ENCODE results near the gene TIMM13. TPM values are rescaled to one million over a fixed set of nuclear protein-coding genes. Genes with fewer than 3 reads are reported as not detected.

TIMM13 gene
- total RNA-seq, 1 experiment from 2014 or later = 81.8 TPM

DNA sequence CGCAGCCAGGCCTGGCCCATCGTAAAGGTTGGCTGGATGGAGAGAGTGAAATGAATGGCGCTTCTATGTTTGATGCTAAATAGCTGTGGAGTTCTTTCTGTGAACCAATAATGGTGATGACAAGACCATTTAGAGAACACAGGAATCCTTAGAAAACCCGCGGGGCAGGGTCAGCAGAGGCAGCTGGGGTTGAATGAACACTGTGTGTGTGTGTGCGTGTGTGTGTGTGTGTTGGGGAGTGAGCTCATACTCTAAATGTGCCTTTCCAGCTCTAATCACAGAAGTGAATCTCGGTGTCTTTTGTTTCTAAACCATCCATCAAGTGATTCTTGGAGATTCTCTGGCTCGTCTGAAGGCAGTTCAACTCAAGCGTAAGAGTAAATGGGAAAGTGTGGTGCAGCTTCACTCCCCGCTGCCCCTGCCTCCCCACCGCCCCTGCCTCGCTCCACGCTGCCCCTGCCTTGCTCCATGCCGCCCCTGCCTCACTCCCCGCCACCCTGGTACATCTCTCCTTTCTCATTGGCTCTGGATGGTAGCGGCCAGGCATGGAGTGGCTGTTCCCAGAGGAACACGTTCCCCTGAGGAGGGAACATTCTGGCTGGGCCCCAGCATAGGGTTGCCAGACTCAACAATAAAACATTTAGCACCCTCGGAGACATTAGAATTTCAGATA lies 46.1 kb downstream of the TIMM13 start:
- TF ChIP-seq, protein P1, sequence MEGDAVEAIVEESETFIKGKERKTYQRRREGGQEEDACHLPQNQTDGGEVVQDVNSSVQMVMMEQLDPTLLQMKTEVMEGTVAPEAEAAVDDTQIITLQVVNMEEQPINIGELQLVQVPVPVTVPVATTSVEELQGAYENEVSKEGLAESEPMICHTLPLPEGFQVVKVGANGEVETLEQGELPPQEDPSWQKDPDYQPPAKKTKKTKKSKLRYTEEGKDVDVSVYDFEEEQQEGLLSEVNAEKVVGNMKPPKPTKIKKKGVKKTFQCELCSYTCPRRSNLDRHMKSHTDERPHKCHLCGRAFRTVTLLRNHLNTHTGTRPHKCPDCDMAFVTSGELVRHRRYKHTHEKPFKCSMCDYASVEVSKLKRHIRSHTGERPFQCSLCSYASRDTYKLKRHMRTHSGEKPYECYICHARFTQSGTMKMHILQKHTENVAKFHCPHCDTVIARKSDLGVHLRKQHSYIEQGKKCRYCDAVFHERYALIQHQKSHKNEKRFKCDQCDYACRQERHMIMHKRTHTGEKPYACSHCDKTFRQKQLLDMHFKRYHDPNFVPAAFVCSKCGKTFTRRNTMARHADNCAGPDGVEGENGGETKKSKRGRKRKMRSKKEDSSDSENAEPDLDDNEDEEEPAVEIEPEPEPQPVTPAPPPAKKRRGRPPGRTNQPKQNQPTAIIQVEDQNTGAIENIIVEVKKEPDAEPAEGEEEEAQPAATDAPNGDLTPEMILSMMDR (IDR thresholded peaks at IDR 0.05; ENCODE audit: unreplicated experiment) = no peak
- Mint-ChIP-seq H3K9me3 (ENCODE audit: low read depth, unreplicated experiment) (peaks cover 4% of the 10 kb centered on the region), H3K27me3 (ENCODE audit: unreplicated experiment) (no peaks in the 10 kb centered on the region), H3K4me1 (ENCODE audit: low read depth, unreplicated experiment) (no peaks in the 10 kb centered on the region), H3K27ac (ENCODE audit: unreplicated experiment) (no peak overlapping the region), H3K4me3 (ENCODE audit: low read depth, unreplicated experiment) (no peak overlapping the region), H3K36me3 (ENCODE audit: insufficient read depth, unreplicated experiment) (peaks cover 5% of the 10 kb centered on the region)
- BruUV-seq (replicated peaks) = no TSS peak
- no peak for DNase-seq
- intact Hi-C loops (cut with micrococcal nuclease; ENCODE audit: unreplicated experiment) = no loop called here
- CTCF ChIA-PET = interaction anchor here (0.7 kb wide), 1 partner anchor 9 kb away, joined by 3 read pairs; no protein-coding TSS in a partner anchor

DNA sequence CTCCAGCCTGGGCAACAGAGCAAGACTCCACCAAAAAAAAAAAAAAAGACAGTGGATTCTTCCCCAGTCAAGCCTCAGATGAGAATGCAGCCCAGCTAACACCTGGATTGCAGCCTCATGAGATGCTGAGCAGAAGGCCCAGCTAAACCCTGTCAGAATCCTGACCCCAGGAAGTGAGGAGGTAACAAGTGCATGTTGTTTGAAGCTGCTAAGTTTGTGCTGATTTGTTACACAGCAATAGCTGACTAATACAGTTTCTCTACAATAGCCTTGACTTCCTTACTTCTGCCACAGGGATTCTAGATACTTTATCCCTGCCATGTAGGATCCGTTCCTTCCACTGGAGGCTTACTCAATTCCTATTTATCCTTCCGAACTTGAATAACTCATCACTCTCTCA lies 46.8 kb downstream of the TIMM13 start:
- Mint-ChIP-seq H3K4me1 (ENCODE audit: low read depth, unreplicated experiment) (no peaks in the 10 kb centered on the region), H3K9me3 (ENCODE audit: low read depth, unreplicated experiment) (peaks cover 4% of the 10 kb centered on the region), H3K27me3 (ENCODE audit: unreplicated experiment) (no peaks in the 10 kb centered on the region), H3K4me3 (ENCODE audit: low read depth, unreplicated experiment) (no peak overlapping the region), H3K36me3 (ENCODE audit: insufficient read depth, unreplicated experiment) (peaks cover 5% of the 10 kb centered on the region), H3K27ac (ENCODE audit: unreplicated experiment) (no peak overlapping the region)
- no TSS peak for BruUV-seq (replicated peaks)
- CTCF ChIA-PET = interaction anchor here (0.7 kb wide), 1 partner anchor 10 kb away, joined by 3 read pairs; no protein-coding TSS in a partner anchor
- no peak for DNase-seq
- TF ChIP-seq, protein P1 (IDR thresholded peaks at IDR 0.05; ENCODE audit: unreplicated experiment) = no peak
- intact Hi-C loops (cut with micrococcal nuclease; ENCODE audit: unreplicated experiment) = no loop called here

DNA sequence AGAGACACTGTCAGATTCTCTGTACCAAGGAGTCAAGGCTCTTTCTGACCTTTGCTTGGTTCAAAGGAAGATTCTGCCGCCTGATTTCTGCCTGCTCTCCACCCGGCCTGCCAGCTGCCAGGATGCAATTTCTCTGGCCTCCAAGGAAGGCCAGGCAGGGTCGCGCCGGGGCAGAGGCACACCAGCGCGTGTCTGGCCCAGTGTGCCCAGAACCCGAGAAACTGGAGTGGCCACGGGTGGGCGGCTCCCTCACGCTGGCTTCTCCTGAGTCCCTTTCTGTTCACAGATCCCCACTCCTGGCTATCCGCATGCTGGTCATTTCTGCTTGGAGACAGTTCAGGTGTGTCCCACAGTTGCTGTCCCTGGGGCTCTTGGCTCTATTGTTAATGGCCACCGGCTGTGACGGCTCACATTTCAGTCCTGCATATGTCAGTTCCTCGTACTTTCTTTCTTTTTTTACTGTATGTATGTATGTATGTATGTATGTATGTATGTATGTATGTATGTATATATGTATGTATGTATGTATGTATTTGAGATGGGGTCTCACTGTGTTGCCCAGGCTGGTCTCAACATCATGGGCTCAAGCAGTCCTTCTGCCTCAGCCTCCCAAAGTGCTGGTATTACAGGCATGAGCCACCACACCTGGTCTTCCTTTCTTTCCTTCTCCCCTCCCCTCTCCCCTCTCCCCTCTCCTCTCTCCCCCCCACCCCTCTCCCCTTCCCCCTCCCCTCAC lies 50.4 kb downstream of the TIMM13 start:
- H3K27ac Mint-ChIP-seq (ENCODE audit: unreplicated experiment) = no peak overlapping the region
- CTCF ChIA-PET = no interaction called here
- H3K4me1 Mint-ChIP-seq (ENCODE audit: low read depth, unreplicated experiment) = no peaks in the 10 kb centered on the region
- H3K36me3 Mint-ChIP-seq (ENCODE audit: insufficient read depth, unreplicated experiment) = peaks cover 5% of the 10 kb centered on the region
- peaks cover 8% of the 10 kb centered on the region for H3K27me3 Mint-ChIP-seq (ENCODE audit: unreplicated experiment)
- intact Hi-C loops (cut with micrococcal nuclease; ENCODE audit: unreplicated experiment) = no loop called here
- H3K9me3 Mint-ChIP-seq (ENCODE audit: low read depth, unreplicated experiment) = peaks cover 4% of the 10 kb centered on the region
- BruUV-seq (replicated peaks) = no TSS peak
- H3K4me3 Mint-ChIP-seq (ENCODE audit: low read depth, unreplicated experiment) = no peak overlapping the region
- DNase-seq = no peak
- TF ChIP-seq, protein P1 (IDR thresholded peaks at IDR 0.05; ENCODE audit: unreplicated experiment) = no peak

Small RNA genes within 50 kb of the gene (microRNA-seq; reads per million reads assigned to microRNA genes)
- gene MIR7108 = 1.4 reads per million

Other genes starting within 250 kb of the TIMM13 start
- gene PLEKHJ1, start 191.3 kb downstream of the TIMM13 start, total RNA-seq (2022) = 38.7 and 43.5 TPM in 2 replicates
- 83.0 and 83.6 TPM in 2 replicates for gene SF3A2, start 190.8 kb downstream of the TIMM13 start, total RNA-seq (2022)
- 3.7 and 5.0 TPM in 2 replicates for gene AMH, start 178.3 kb downstream of the TIMM13 start, total RNA-seq (2022)
- 0.73 TPM in 1 of 2 replicates, not detected in the other for gene JSRP1, start 171.2 kb downstream of the TIMM13 start, total RNA-seq (2022)
- not detected in 2 replicates for gene PEAK3, start 145.4 kb downstream of the TIMM13 start, total RNA-seq (2022)
- not detected in 2 replicates for gene LINGO3, start 119.4 kb downstream of the TIMM13 start, total RNA-seq (2022)
- 71.5 and 93.0 TPM in 2 replicates for gene LSM7, start 99.0 kb downstream of the TIMM13 start, total RNA-seq (2022)
- 56.0 and 59.3 TPM in 2 replicates for gene SPPL2B, start 98.9 kb downstream of the TIMM13 start, total RNA-seq (2022)
- gene TMPRSS9, start 67.3 kb downstream of the TIMM13 start, total RNA-seq (2022) = not detected in 2 replicates
- gene LMNB2, start 29.4 kb upstream of the TIMM13 start, total RNA-seq (2022) = 88.0 and 109 TPM in 2 replicates
- gene GADD45B, start 48.5 kb upstream of the TIMM13 start, total RNA-seq (2022) = 26.3 and 36.5 TPM in 2 replicates